ENCODE results near the gene NOD2. TPM values are rescaled to one million over a fixed set of nuclear protein-coding genes. Genes with fewer than 3 reads are reported as not detected.
A peak's percentile ranks its signal among the peaks of the same experiment; 100 is the strongest.

NOD2 gene
- total RNA-seq, 1 donor from 2014 or later = not detected

GRCh38 chr16:50709061-50709684 lies 15.8 kb downstream of the NOD2 start:
- no peak for TF ChIP-seq CTCF (IDR thresholded peaks at IDR 0.05)
- TF ChIP-seq EZH2phosphoT487 (IDR thresholded peaks at IDR 0.05) = no peak
- TF ChIP-seq EZH2 (IDR thresholded peaks at IDR 0.05) = no peak
- H3K27me3 ChIP-seq = no peaks in the 10 kb centered on the region
- H3K27ac ChIP-seq = no peak overlapping the region
- peaks cover 14% of the 10 kb centered on the region for H3K9me3 Mint-ChIP-seq
- H3K9ac ChIP-seq = no peak overlapping the region
- H3F3A ChIP-seq (ENCODE audit: low read depth) = no peaks in the 10 kb centered on the region
- H3K27me3 Mint-ChIP-seq (ENCODE audit: insufficient read depth, low read depth) = peaks cover 5% of the 10 kb centered on the region
- no peak for DNase-seq (ENCODE audit: low spot score)
- no peak overlapping the region for H3K27ac Mint-ChIP-seq
- peaks cover 6% of the 10 kb centered on the region for H3K4me1 Mint-ChIP-seq
- no peak overlapping the region for H3K4me3 ChIP-seq
- H3K36me3 ChIP-seq = no peaks in the 10 kb centered on the region
- peaks cover 2% of the 10 kb centered on the region for H3K36me3 Mint-ChIP-seq
- no peaks in the 10 kb centered on the region for H3K4me1 ChIP-seq
- H4K20me1 ChIP-seq (ENCODE audit: low read depth) = no peaks in the 10 kb centered on the region
- H3K4me3 Mint-ChIP-seq = no peak overlapping the region
- H3K9me3 ChIP-seq (ENCODE audit: low read depth) = no peaks in the 10 kb centered on the region
- no peak overlapping the region for H3K4me2 ChIP-seq
- H3K79me2 ChIP-seq (ENCODE audit: low read depth) = no peaks in the 10 kb centered on the region
- H2AFZ ChIP-seq (replicated peaks) = no peak overlapping the region

GRCh38 chr16:50709980-50710379 lies 16.6 kb downstream of the NOD2 start:
- Histone ChIP-seq H2AFZ (replicated peaks) (no peak overlapping the region), H3K9ac (no peak overlapping the region), H3K27ac (no peak overlapping the region), H3K4me2 (no peak overlapping the region), H3K9me3 (ENCODE audit: low read depth) (no peaks in the 10 kb centered on the region), H3K4me1 (no peaks in the 10 kb centered on the region), H3K4me3 (no peak overlapping the region), H3K79me2 (ENCODE audit: low read depth) (no peaks in the 10 kb centered on the region), H4K20me1 (ENCODE audit: low read depth) (no peaks in the 10 kb centered on the region), H3K36me3 (no peaks in the 10 kb centered on the region), H3F3A (ENCODE audit: low read depth) (no peaks in the 10 kb centered on the region), H3K27me3 (no peaks in the 10 kb centered on the region)
- Mint-ChIP-seq H3K36me3 (peaks cover under 1% of the 10 kb centered on the region), H3K9me3 (peaks cover 6% of the 10 kb centered on the region), H3K4me1 (peaks cover 12% of the 10 kb centered on the region), H3K27ac (no peak overlapping the region), H3K4me3 (no peak overlapping the region), H3K27me3 (ENCODE audit: insufficient read depth, low read depth) (peaks cover 5% of the 10 kb centered on the region)
- TF ChIP-seq CTCF (IDR thresholded peaks at IDR 0.05) (peak; percentile 5), EZH2 (IDR thresholded peaks at IDR 0.05) (no peak)
- DNase-seq (ENCODE audit: low spot score) = no peak

DNA sequence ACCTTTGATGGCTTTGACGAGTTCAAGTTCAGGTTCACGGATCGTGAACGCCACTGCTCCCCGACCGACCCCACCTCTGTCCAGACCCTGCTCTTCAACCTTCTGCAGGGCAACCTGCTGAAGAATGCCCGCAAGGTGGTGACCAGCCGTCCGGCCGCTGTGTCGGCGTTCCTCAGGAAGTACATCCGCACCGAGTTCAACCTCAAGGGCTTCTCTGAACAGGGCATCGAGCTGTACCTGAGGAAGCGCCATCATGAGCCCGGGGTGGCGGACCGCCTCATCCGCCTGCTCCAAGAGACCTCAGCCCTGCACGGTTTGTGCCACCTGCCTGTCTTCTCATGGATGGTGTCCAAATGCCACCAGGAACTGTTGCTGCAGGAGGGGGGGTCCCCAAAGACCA lies 17.6 kb downstream of the NOD2 start:
- Mint-ChIP-seq H3K9me3 (peaks cover 3% of the 10 kb centered on the region), H3K27ac (no peak overlapping the region), H3K27me3 (ENCODE audit: insufficient read depth, low read depth) (peaks cover 5% of the 10 kb centered on the region), H3K4me3 (no peak overlapping the region), H3K36me3 (no peaks in the 10 kb centered on the region), H3K4me1 (peaks cover 14% of the 10 kb centered on the region)
- no peaks in the 10 kb centered on the region for H3K9me3 ChIP-seq (ENCODE audit: low read depth)
- no peaks in the 10 kb centered on the region for H3K4me1 ChIP-seq
- H3K36me3 ChIP-seq = no peaks in the 10 kb centered on the region
- no peak overlapping the region for H2AFZ ChIP-seq (replicated peaks)
- no peaks in the 10 kb centered on the region for H4K20me1 ChIP-seq (ENCODE audit: low read depth)
- H3K27ac ChIP-seq = no peak overlapping the region
- H3K9ac ChIP-seq = no peak overlapping the region
- no peak overlapping the region for H3K4me2 ChIP-seq
- H3K27me3 ChIP-seq = no peaks in the 10 kb centered on the region
- H3F3A ChIP-seq (ENCODE audit: low read depth) = no peaks in the 10 kb centered on the region
- TF ChIP-seq EZH2 (IDR thresholded peaks at IDR 0.05) (no peak), EZH2phosphoT487 (IDR thresholded peaks at IDR 0.05) (no peak), CTCF (IDR thresholded peaks at IDR 0.05) (no peak)
- no peaks in the 10 kb centered on the region for H3K79me2 ChIP-seq (ENCODE audit: low read depth)
- no peak overlapping the region for H3K4me3 ChIP-seq
- DNase-seq (ENCODE audit: low spot score) = no peak

All from neural progenitor cell (in vitro differentiated cells).